DOHH2 (cell line): ENCODE measurements around the gene TANGO2.

Source experiments
- EZH2phosphoT487 ChIP-seq: fragments of 200-600 bp; sonication (generic); IDR thresholded peaks from 2 replicates; pipeline ENCODE4 v1.6.1; 2017; ENCODE audit warnings: borderline replicate concordance, mild to moderate bottlenecking, antibody characterized with exemption, low read length, moderate library complexity, mixed read lengths
- TF ChIP-seq, protein P1 (sequence below): fragments of 200-600 bp; sonication (generic); IDR thresholded peaks from one replicate; pipeline ENCODE4 v1.5.1; 2014; ENCODE audit warnings: antibody characterized with exemption, mild to moderate bottlenecking, low read depth, low read length; ENCODE audit not compliant: poor library complexity, severe bottlenecking

DNA sequence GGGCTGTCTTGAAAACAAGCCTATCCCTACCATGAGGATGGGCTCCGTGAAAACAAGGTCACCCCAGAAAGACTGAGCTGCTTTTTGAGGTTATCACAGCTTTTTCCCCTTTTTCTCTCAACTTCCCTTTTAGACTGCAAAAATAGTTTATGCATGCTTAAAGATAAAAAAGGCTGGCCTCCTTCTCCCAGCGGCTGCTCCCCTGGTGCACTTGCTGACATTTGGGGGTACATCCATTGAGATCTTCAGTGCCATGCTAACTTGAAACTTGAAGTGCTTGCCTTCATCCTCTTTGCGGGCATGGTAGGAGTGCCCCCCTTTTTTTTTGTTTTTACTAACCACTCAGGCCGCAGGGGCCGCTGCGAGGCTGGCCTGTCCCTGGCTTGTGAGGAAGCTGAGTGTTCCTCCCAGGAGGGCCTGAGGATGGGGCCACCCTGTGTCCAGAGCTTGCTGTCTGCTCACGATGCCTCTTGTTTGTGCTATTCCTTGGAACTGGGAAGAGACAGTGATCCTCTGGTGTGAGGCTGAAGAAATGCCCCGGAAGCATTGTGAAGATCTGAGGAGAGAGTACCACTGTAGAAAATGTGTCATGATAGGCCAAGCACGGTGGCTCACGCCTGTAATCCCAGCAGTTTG is 2.2 kb downstream of the TANGO2 start:
- TF ChIP-seq, protein P1, sequence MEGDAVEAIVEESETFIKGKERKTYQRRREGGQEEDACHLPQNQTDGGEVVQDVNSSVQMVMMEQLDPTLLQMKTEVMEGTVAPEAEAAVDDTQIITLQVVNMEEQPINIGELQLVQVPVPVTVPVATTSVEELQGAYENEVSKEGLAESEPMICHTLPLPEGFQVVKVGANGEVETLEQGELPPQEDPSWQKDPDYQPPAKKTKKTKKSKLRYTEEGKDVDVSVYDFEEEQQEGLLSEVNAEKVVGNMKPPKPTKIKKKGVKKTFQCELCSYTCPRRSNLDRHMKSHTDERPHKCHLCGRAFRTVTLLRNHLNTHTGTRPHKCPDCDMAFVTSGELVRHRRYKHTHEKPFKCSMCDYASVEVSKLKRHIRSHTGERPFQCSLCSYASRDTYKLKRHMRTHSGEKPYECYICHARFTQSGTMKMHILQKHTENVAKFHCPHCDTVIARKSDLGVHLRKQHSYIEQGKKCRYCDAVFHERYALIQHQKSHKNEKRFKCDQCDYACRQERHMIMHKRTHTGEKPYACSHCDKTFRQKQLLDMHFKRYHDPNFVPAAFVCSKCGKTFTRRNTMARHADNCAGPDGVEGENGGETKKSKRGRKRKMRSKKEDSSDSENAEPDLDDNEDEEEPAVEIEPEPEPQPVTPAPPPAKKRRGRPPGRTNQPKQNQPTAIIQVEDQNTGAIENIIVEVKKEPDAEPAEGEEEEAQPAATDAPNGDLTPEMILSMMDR: no peak
- no peak for TF ChIP-seq EZH2phosphoT487
